Kidney epithelial cell (primary cell): ENCODE measurements around the gene RPL14. TPM values are rescaled to one million over a fixed set of nuclear protein-coding genes. Genes with fewer than 3 reads are reported as not detected.
A peak's percentile ranks its signal among the peaks of the same experiment; 100 is the strongest.

Experiments used
- DNase-seq: peaks from one replicate; pipeline ENCODE4 v3.0.0-alpha.2; 2010; ENCODE audit warnings: low read depth
- H3K27me3 ChIP-seq: 2 replicates; pipeline ENCODE4 v1.6.0; 2011; ENCODE audit warnings: low read length; ENCODE audit not compliant: control insufficient read depth, insufficient read depth
- H3K36me3 ChIP-seq: 2 replicates; pipeline ENCODE4 v1.5.1; 2011; ENCODE audit warnings: low read length; ENCODE audit not compliant: control insufficient read depth, insufficient read depth
- H3K4me3 ChIP-seq: 2 replicates; pipeline ENCODE4 v1.5.1; 2011; ENCODE audit warnings: low read depth, mild to moderate bottlenecking, control low read depth, low read length
- total RNA-seq: library from RNA; depleted of rRNA; stranded (reverse); fragments of >200 nt; gene quantifications from 2 replicates; pipeline ENCODE4 v1.2.3, GENCODE V29; 2015
- TF ChIP-seq, protein P1 (sequence below): IDR thresholded peaks from 2 replicates; pipeline ENCODE4 v1.5.1; 2011; ENCODE audit warnings: mild to moderate bottlenecking, moderate library complexity, low read length, control low read depth, inconsistent platforms; ENCODE audit not compliant: insufficient read depth, poor library complexity, severe bottlenecking

RPL14 gene
- total RNA-seq, 1 donor from 2014 or later, result 576 TPM

DNA sequence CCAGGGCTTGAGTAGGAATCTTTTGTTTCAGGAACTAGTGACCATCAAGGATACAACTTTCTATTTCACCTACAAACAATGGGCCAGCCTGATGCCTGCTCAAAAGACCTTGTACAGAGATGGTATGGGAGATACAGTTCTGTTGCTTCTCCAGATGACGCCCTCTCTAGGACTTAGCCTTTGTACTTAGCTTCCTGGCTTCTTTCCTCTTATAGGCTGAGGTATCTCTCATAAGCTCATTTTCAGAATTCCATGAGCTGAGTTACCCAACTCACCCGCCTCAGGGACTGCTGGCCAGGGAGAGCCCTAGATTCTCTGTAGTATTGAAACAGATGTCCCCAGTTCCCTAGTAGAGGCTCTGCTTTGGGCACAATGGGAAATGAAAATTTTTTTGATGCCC is 40.1 kb downstream of the RPL14 start:
- H3K36me3 ChIP-seq, result no peaks in the 10 kb centered on the region
- TF ChIP-seq, protein P1, sequence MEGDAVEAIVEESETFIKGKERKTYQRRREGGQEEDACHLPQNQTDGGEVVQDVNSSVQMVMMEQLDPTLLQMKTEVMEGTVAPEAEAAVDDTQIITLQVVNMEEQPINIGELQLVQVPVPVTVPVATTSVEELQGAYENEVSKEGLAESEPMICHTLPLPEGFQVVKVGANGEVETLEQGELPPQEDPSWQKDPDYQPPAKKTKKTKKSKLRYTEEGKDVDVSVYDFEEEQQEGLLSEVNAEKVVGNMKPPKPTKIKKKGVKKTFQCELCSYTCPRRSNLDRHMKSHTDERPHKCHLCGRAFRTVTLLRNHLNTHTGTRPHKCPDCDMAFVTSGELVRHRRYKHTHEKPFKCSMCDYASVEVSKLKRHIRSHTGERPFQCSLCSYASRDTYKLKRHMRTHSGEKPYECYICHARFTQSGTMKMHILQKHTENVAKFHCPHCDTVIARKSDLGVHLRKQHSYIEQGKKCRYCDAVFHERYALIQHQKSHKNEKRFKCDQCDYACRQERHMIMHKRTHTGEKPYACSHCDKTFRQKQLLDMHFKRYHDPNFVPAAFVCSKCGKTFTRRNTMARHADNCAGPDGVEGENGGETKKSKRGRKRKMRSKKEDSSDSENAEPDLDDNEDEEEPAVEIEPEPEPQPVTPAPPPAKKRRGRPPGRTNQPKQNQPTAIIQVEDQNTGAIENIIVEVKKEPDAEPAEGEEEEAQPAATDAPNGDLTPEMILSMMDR, result no peak
- DNase-seq, result no peak
- H3K27me3 ChIP-seq, result no peaks in the 10 kb centered on the region
- H3K4me3 ChIP-seq, result no peak overlapping the region

DNA sequence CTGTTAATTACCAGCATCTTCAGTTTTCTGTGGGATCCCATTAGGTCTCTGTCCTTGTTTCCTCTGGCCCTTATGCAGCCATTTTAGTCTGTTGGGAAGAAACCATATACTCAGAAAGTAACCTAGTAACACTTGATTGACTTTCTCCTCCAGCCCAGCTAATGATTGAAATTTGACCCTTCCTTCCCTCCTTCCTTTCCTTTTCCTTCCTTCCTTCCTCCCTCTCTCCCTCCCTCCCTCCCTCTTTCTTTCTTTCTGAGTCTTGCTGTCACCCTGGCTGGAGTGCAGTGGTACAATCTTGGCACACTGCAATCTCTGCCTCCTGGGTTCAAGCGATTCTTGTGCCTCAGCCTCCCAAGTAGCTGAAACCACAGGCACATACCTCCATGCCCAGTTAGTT is 42.8 kb downstream of the RPL14 start:
- H3K36me3 ChIP-seq, result no peaks in the 10 kb centered on the region
- no peaks in the 10 kb centered on the region for H3K27me3 ChIP-seq
- no peak for DNase-seq
- H3K4me3 ChIP-seq, result no peak overlapping the region
- TF ChIP-seq, protein P1, result no peak

DNA sequence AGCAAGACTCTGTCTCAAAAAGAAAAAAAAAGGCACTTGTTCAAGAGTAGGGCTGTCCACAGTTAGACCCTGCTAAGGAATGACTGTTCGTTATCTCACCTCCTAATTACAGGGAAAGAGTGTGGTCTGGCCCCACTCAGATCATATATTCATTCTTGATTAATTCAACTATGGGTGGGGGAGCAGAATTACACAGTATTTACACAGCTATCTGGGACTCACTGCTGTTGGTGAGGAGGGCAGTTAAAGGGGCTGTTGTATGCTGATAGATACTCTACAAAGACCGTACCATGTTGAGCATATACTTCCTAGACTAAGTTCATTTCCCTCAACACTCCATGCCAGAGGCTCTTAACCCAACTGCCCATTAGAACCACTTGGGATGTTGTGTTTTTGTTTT is 44.9 kb downstream of the RPL14 start:
- H3K4me3 ChIP-seq, result no peak overlapping the region
- TF ChIP-seq, protein P1, result no peak
- H3K27me3 ChIP-seq, result no peaks in the 10 kb centered on the region
- H3K36me3 ChIP-seq, result no peaks in the 10 kb centered on the region
- DNase-seq, result no peak

DNA sequence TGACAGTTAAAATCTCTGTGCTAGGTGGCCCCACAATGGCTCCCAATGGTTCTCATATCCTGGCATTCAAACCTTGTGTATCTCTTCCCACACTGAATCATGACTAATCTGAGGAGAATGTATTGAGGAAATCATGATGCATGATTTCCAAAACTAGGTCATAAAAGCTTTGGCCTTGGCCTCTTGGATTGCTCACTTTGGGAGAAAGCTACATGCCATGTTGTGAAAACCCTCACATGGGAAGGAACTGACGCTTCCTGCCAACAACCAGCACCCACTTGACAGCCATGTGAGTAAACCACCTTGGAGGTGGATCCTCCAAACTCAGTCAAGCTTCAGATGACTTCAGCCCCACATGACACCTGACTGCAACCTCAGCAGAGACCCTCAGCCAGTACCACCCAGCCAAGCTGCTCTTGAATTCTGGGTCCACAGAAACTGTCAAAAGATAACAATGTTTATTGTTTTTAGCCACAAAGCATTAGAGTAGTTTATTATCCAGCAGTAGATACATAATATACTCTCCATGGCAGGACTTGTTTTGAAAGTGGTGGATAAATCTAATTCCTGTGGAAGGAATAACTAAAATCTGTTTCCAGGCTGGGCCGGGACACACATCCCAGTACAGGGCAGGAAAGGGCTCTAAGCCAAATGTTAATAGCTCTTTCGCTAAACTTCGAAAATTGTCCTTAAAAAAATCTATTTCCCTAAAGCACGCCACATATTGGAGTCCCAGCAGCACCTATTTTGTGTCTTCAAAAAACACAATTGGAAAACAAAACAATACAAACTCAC is 47.7 kb downstream of the RPL14 start:
- peak; percentile 92 for DNase-seq
- TF ChIP-seq, protein P1, result no peak
- H3K27me3 ChIP-seq, result no peaks in the 10 kb centered on the region
- H3K36me3 ChIP-seq, result no peaks in the 10 kb centered on the region
- no peak overlapping the region for H3K4me3 ChIP-seq

DNA sequence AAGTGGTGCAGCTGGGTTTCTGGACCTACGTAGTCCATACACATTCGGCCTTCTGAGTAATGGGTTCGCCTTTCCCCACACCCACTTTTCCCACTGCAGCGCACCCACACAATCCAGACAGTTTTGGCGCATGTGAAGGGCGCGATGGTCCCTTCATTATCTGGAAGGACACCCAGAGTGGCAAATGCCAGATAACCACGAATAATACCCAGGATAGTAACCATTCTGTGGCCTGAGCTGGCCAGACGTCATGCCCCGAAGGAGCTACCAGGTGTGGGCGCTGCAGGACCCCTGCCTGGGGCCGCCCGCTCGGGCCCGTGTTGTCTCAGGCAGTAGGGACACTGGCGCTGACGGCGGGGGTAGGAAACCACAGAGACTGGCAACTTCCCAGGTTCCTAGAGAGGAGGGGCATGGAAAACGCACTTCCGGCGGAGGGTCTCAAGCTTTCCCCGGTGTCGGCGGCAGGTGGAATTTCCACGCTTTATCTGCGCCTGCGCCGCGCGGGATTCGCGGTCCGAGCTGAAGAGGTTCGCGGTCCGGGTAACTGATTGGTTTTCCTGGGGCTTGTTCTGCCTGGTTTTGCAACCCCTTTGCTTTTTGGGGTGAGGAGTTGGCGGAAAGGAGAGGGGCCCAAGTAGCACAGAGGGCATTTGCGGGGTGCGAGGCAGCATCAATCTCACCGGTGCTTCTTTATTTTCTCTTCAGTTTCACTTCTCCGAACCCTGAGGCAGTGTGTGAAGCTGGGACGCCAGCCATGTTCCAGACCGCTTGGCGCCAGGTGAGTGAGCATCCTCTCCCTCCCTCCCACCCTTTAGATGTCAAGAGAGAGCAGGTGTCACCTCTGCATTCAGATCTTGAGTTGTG is 48.7 kb downstream of the RPL14 start, which contains the start of gene ZNF620:
ZNF620 (plus strand) TSS at position 441 of the 864 bp plus-strand sequence; CDS start at position 755, 314 bp downstream.
- H3K36me3 ChIP-seq, result no peaks in the 10 kb centered on the region
- TF ChIP-seq, protein P1, result peak; percentile 59
- DNase-seq, result peak; percentile 53
- peak within 1 kb of the TSS; percentile 81 for H3K4me3 ChIP-seq
- no peaks in the 10 kb centered on the region for H3K27me3 ChIP-seq
